ENCODE results near the gene KHK. TPM values are rescaled to one million over a fixed set of nuclear protein-coding genes. Genes with fewer than 3 reads are reported as not detected.

The KHK gene
- total and polyA plus RNA-seq, 9 of the 15 experiments (the other 6 are each of a cell fraction or from before 2014, with no cell fraction given): 1.5 to 10.7 (median 5.2) TPM

DNA sequence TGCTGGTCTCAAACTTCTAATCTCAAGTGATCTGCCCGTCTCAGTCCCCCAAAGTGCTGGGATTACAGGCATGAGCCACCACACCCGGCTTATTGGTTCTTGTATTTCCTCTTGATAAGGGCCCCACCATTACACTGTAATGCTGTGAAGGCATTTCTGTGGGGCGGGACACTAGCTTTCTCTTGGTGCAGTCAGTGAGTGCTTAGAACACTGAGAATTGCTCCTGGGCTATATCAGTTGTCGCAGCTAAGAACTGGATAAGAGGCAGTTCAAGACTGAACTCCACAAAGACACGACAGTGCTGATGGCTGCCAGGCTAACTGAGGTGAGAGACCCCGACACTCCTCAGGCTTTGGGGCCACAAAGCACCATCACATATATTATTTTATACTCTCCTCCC, 2.1 kb downstream of the KHK start (continued):
- TF ChIP-seq, protein P1, sequence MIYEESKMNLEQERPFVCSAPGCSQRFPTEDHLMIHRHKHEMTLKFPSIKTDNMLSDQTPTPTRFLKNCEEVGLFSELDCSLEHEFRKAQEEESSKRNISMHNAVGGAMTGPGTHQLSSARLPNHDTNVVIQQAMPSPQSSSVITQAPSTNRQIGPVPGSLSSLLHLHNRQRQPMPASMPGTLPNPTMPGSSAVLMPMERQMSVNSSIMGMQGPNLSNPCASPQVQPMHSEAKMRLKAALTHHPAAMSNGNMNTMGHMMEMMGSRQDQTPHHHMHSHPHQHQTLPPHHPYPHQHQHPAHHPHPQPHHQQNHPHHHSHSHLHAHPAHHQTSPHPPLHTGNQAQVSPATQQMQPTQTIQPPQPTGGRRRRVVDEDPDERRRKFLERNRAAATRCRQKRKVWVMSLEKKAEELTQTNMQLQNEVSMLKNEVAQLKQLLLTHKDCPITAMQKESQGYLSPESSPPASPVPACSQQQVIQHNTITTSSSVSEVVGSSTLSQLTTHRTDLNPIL (CRISPR knock-in tag; IDR thresholded peaks at IDR 0.05): no peak
- TF ChIP-seq FOXJ3 (CRISPR knock-in tag; IDR thresholded peaks at IDR 0.05) (no peak), ZNF407 (IDR thresholded peaks at IDR 0.05; ENCODE audit: low read depth) (no peak)
